Stimulated activated CD4-positive, alpha-beta T cell treated with anti-CD3 and anti-CD28 coated beads, Interleukin-2, amount 100 ng/mL, for 48 hours (primary cell): Measurements from ENCODE around the gene WDR3.
"Not testable (repeated sequence)": the region's sequence is repeated elsewhere in the genome, so short reads cannot be mapped to it uniquely, and the experiment has no call there.

ENCODE experiments used
- DNase-seq, 2 donors: peaks; one replicate each; pipeline ENCODE4 v3.0.0-alpha.2; 2020

The WDR3 gene

GRCh38 chr1:117929343-117930172 lies at the start of gene WDR3, which contains the start of gene GDAP2:
Gene WDR3, plus strand, starts transcription at chr1:117929739. Its CDS starts 3,581 bp downstream, at chr1:117933320.
Gene GDAP2, minus strand, starts transcription at chr1:117929621. Its CDS starts 9,264 bp downstream, at chr1:117920357.
- peak; percentile 86 to 91 for DNase-seq

GRCh38 chr1:117883616-117884015 lies 45.9 kb upstream of the WDR3 start:
- no peak for DNase-seq

GRCh38 chr1:117886101-117886795 lies 43.3 kb upstream of the WDR3 start:
- DNase-seq: no peak

GRCh38 chr1:117890452-117890851 lies 39.1 kb upstream of the WDR3 start:
- no peak for DNase-seq

- no peak for DNase-seq
These were observed 37.0 kb upstream of the WDR3 start for GRCh38 chr1:117892512-117892911.

GRCh38 chr1:117894078-117894477 lies 35.5 kb upstream of the WDR3 start:
- no peak for DNase-seq

GRCh38 chr1:117895482-117896114 lies 33.9 kb upstream of the WDR3 start:
- peak; percentile 64 to 68 for DNase-seq

GRCh38 chr1:117897551-117897950 lies 32.0 kb upstream of the WDR3 start:
- DNase-seq: no peak

GRCh38 chr1:117899801-117900200 lies 29.7 kb upstream of the WDR3 start:
- DNase-seq: no peak

- DNase-seq: no peak
These were observed 26.6 kb upstream of the WDR3 start for GRCh38 chr1:117902944-117903343.

GRCh38 chr1:117904485-117904884 lies 25.1 kb upstream of the WDR3 start:
- DNase-seq: no peak

GRCh38 chr1:117905019-117905418 lies 24.5 kb upstream of the WDR3 start:
- DNase-seq: no peak

GRCh38 chr1:117911051-117911450 lies 18.5 kb upstream of the WDR3 start:
- no peak for DNase-seq

- DNase-seq: no peak
These were observed 10.2 kb upstream of the WDR3 start for GRCh38 chr1:117919376-117919775.

- no peak for DNase-seq
These were observed 7.5 kb upstream of the WDR3 start for GRCh38 chr1:117921991-117922390.

GRCh38 chr1:117922717-117923116 lies 6.8 kb upstream of the WDR3 start:
- DNase-seq: not testable (repeated sequence)

- DNase-seq: no peak
These were observed 3.6 kb upstream of the WDR3 start for GRCh38 chr1:117925981-117926380.

- DNase-seq: peak in 1 of 2 donors; percentile 17
These were observed 627 bp upstream of the WDR3 start for GRCh38 chr1:117928881-117929342.

GRCh38 chr1:117930173-117930447 lies 571 bp downstream of the WDR3 start:
- no peak for DNase-seq

GRCh38 chr1:117930484-117930883 lies 945 bp downstream of the WDR3 start:
- no peak for DNase-seq

- DNase-seq: no peak
These were observed 3.0 kb downstream of the WDR3 start for GRCh38 chr1:117932576-117932975.

- DNase-seq: no peak
These were observed 4.2 kb downstream of the WDR3 start for GRCh38 chr1:117933769-117934168.

GRCh38 chr1:117942293-117942692 lies 12.8 kb downstream of the WDR3 start:
- no peak for DNase-seq

GRCh38 chr1:117952386-117952785 lies 22.8 kb downstream of the WDR3 start:
- DNase-seq: no peak
